ENCODE results near the gene RBM38.

The RBM38 gene

DNA sequence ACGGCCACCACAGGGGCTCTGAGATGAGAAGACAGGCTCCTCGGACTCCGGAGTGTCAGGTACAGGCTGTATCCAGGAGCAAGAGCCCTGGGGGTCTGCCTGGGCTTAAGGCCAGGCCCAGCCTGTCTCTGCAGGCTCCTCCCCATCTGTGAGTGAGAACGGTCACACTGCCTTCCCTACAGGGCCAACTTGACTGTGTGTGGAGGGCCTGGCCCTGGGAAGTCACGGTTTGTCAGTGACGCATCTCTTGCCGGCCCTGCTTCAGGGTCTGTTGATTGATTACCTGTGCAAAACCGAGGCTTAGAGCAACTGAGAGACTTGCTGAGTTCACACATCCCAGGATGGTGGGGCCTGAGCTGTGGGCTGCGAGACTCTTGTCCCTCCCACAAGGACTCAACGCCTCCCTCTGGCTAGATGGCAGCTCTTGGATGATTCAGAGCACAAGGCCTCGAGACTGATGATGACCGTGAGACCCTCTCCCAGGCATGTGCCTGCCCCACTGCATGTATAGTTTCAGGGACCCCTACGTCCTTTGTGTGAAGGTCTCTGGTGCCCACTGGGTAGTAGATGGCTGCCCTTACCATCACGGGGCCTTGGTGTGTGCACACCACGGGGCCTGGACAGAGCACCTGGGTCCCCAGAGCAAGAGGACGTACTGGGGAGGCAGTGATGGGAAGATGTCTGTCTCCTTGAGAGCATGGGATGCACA lies 5.9 kb downstream of the RBM38 start:
- no peak for ATAC-seq (replicated peaks; ENCODE audit: extremely low read depth, poor library complexity, severe bottlenecking)
- Mint-ChIP-seq H3K4me1 (peaks cover 73% of the 10 kb centered on the region), H3K9me3 (no peaks in the 10 kb centered on the region), H3K36me3 (ENCODE audit: insufficient read depth) (peaks cover 91% of the 10 kb centered on the region), H3K27ac (ENCODE audit: low read depth) (peak overlapping the region; percentile 95), H3K27me3 (no peaks in the 10 kb centered on the region), H3K4me3 (peak overlapping the region; percentile 72)
- no peak for DNase-seq (ENCODE audit: low spot score in 2 of 2)

DNA sequence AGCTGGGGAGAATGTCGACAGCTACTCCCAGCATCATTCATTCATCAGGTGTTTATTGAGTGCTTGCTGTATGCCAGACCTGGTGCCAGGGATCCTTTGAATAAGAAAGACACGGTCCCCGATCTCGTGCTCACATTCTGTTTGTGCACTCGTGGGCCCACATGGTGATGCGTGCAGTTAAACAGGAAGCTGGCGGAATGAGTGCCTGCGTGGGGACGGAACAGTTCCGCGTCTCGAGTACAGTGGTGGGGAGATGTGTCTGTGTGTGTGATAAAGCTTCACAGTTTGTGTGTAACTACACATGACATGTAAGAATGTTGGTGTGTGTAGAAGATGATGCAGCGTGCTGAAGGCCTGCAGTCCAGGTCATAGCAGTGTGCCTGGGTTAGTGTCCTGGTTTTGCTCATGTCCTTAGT lies 6.5 kb downstream of the RBM38 start:
- DNase-seq (ENCODE audit: low spot score in 2 of 2): peak in 1 of 2 donors; percentile 72
- ATAC-seq (replicated peaks; ENCODE audit: extremely low read depth, poor library complexity, severe bottlenecking): peak; percentile 33
- peaks cover 91% of the 10 kb centered on the region for H3K36me3 Mint-ChIP-seq (ENCODE audit: insufficient read depth)
- no peaks in the 10 kb centered on the region for H3K9me3 Mint-ChIP-seq
- H3K27me3 Mint-ChIP-seq: no peaks in the 10 kb centered on the region
- H3K4me1 Mint-ChIP-seq: peaks cover 74% of the 10 kb centered on the region
- peak overlapping the region; percentile 72 for H3K4me3 Mint-ChIP-seq
- peak overlapping the region; percentile 95 for H3K27ac Mint-ChIP-seq (ENCODE audit: low read depth)

DNA sequence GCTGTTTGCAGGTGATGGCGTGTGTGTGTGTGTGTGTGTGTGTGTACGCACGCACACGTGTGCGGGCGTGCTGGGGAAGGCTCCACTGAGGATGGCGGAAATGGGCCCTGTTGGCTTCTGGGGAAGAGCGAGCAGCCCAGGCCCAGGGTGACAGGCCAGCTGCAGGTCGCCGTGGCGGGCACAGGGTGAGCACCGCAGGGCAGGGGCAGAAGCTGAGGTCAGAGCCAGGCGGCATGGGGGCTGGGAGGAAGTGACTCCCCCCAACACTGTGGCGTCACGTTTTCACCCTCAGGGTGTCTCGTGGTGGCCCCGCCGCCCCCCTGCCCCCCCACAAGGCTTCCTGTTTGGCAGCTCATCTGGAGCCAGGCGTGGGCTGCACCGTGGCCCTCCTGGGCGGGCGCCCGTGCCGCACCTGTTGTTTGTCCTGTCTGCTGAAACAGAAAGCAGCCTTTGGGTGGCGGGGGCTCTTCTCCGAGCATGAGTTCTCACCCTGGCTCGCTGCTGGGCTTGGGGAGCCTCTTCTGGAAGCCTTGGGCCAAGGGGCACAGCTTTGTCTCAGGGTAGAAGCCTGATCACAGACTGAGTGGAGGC lies 7.1 kb downstream of the RBM38 start:
- Mint-ChIP-seq H3K36me3 (ENCODE audit: insufficient read depth) (peaks cover 91% of the 10 kb centered on the region), H3K4me1 (peaks cover 67% of the 10 kb centered on the region), H3K4me3 (peak overlapping the region; percentile 72), H3K9me3 (no peaks in the 10 kb centered on the region), H3K27me3 (no peaks in the 10 kb centered on the region), H3K27ac (ENCODE audit: low read depth) (peak overlapping the region; percentile 95)
- ATAC-seq (replicated peaks; ENCODE audit: extremely low read depth, poor library complexity, severe bottlenecking) (peak; percentile 82), DNase-seq (ENCODE audit: low spot score in 2 of 2) (peak; percentile 87 to 95)

DNA sequence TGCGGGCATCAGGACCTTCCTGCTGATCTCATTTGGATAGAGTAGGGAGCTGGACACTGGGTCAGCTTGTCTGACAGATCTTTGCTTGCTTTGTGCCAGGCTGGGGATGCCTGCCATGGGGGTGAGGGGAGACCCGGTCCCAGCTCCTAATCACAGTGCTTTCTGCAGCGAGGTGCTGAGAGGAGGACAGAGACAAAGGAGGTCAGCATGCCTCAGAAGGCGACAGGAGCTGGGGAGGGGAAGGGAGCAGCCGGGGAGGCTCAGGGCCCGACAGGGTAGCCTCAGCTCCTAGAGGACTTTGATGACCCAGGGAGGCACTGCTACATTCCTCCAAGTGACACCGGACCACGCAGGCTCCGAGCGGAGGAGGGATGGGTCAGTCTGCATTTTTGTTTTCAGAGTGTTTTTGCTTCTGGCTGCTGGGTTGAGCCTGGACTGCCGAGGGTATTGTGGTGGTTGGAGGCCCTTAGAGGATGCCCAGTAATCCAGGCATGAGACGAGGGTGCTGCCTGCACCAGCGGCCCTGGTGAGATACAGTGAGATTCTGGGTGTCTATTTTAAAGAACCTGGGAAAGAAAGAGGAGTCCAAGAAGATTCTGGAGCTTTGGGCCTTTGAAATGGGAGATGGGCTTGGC lies 7.8 kb downstream of the RBM38 start:
- Mint-ChIP-seq H3K9me3 (no peaks in the 10 kb centered on the region), H3K4me1 (peaks cover 61% of the 10 kb centered on the region), H3K27ac (ENCODE audit: low read depth) (peak overlapping the region; percentile 95), H3K4me3 (peak overlapping the region; percentile 72), H3K27me3 (no peaks in the 10 kb centered on the region), H3K36me3 (ENCODE audit: insufficient read depth) (peaks cover 91% of the 10 kb centered on the region)
- no peak for DNase-seq (ENCODE audit: low spot score in 2 of 2)
- no peak for ATAC-seq (replicated peaks; ENCODE audit: extremely low read depth, poor library complexity, severe bottlenecking)

DNA sequence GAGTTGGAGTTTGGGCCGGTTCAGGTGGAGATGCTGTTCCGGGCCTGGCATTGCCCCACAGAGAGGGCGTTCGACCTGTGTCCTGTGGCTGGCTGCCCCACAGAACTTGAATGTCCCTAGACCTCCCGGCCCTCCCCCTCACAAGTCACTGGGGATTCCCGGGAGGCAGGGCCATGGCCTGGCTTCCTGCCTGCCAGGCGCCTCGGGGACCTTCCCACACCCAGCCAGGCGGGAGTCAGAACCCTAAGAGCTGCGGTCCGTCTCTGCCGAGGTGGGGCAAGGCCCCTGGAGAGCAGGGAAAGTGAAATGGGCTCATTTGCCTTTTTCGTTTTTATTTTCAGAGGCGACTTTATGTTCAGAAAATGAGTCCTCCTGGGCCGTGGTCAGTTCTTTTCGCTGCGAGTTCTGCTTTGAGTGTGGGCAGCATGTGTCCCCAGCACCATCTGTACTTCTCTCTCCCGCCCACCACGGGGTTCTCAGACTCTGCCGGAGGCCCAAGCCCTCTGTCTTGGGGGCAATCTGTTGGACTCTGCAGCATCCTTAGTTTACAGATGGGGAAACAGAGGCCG lies 8.5 kb downstream of the RBM38 start:
- no peaks in the 10 kb centered on the region for H3K27me3 Mint-ChIP-seq
- DNase-seq (ENCODE audit: low spot score in 2 of 2) (no peak), ATAC-seq (replicated peaks; ENCODE audit: extremely low read depth, poor library complexity, severe bottlenecking) (no peak)
- peaks cover 57% of the 10 kb centered on the region for H3K4me1 Mint-ChIP-seq
- peak overlapping the region; percentile 95 for H3K27ac Mint-ChIP-seq (ENCODE audit: low read depth)
- H3K9me3 Mint-ChIP-seq: no peaks in the 10 kb centered on the region
- H3K4me3 Mint-ChIP-seq: peak overlapping the region; percentile 72
- H3K36me3 Mint-ChIP-seq (ENCODE audit: insufficient read depth): peaks cover 91% of the 10 kb centered on the region

DNA sequence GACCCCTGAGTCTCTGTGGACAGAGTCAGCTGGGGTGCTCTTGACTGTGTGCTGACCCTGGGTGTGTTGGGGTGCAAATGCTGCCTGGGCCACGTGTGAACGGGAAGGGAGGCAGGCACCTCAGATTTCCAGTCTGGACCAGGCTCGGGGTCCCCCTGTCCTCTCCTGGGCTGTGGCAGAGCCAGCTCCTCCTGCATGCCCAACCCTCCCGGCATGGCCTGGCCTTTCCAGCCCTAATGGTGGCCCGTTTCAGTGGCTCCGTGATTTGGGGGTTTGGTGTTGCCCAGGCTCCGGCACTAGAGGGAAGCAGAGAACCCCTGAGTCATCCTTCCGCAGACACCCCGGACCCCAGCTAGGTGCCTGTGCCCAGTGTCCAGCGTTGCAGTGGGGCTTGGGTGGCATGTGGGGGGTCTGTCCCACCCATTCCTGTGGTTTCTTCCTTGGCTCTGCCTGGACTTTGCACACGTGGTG lies 9.1 kb downstream of the RBM38 start:
- Mint-ChIP-seq H3K27me3 (no peaks in the 10 kb centered on the region), H3K9me3 (no peaks in the 10 kb centered on the region), H3K27ac (ENCODE audit: low read depth) (peak overlapping the region; percentile 95), H3K36me3 (ENCODE audit: insufficient read depth) (peaks cover 90% of the 10 kb centered on the region), H3K4me1 (peaks cover 62% of the 10 kb centered on the region), H3K4me3 (peak overlapping the region; percentile 72)
- ATAC-seq (replicated peaks; ENCODE audit: extremely low read depth, poor library complexity, severe bottlenecking) (no peak), DNase-seq (ENCODE audit: low spot score in 2 of 2) (no peak)

DNA sequence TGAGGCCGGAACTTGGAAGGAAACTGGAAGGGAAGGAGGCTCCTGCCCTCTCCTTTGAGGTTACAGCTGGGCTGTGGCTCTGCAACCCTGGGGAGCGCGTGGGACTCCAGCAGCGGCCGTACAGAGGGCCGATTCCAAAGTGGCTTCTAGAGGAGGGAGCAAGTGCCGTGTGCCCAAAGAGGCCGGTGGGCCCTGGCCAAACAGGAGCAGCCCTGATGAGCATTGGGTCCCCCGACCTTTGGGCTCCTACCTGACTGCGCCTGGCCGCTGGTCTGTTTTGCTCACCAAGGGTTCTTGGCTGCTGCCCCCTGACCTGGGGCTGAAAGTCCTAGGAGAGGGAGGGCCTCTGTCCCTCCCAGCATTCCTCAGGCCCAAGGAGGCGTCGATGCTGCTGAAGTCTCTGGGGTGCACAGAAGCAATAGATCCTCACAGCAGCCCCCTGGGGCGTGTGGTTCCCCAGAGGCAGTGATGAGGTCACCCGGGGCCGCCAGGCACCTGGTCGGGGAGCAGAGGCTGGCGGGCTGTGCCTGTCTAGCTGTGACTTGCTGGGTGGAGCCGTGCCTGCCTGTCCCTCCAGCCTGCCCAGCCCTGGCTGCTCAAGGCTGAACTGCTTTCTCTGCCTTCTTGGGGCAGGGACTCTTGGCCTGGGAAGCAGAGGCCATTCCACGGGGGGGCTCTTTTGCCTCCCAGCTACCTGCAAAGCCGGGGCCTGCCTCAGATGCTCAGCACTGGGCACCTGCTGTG lies 9.8 kb downstream of the RBM38 start:
- H3K27ac Mint-ChIP-seq (ENCODE audit: low read depth): peak overlapping the region; percentile 95
- peaks cover 62% of the 10 kb centered on the region for H3K4me1 Mint-ChIP-seq
- peak overlapping the region; percentile 72 for H3K4me3 Mint-ChIP-seq
- DNase-seq (ENCODE audit: low spot score in 2 of 2): no peak
- no peaks in the 10 kb centered on the region for H3K27me3 Mint-ChIP-seq
- no peak for ATAC-seq (replicated peaks; ENCODE audit: extremely low read depth, poor library complexity, severe bottlenecking)
- peaks cover 91% of the 10 kb centered on the region for H3K36me3 Mint-ChIP-seq (ENCODE audit: insufficient read depth)
- H3K9me3 Mint-ChIP-seq: no peaks in the 10 kb centered on the region

DNA sequence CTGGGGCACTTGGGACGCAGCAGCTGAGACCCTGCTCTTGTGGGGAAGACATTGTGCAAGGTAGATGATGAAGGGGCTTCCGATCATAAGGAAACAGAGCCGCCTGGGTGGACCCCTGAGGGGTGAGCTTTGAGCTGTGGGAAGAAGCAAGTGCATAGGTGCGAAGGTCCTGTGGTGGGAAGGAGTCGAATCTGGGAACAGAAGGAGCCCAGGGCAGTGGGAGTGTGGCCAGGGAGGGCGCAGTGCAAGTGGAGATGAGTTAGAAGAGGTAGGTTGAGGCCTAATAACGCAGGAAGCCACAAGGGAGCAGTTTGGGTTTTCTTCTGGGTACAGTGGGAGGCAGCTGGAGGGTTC lies 10.3 kb downstream of the RBM38 start:
- H3K27ac Mint-ChIP-seq (ENCODE audit: low read depth): peak overlapping the region; percentile 95
- no peaks in the 10 kb centered on the region for H3K27me3 Mint-ChIP-seq
- H3K9me3 Mint-ChIP-seq: no peaks in the 10 kb centered on the region
- no peak for ATAC-seq (replicated peaks; ENCODE audit: extremely low read depth, poor library complexity, severe bottlenecking)
- peaks cover 62% of the 10 kb centered on the region for H3K4me1 Mint-ChIP-seq
- no peak for DNase-seq (ENCODE audit: low spot score in 2 of 2)
- peak overlapping the region; percentile 72 for H3K4me3 Mint-ChIP-seq
- peaks cover 93% of the 10 kb centered on the region for H3K36me3 Mint-ChIP-seq (ENCODE audit: insufficient read depth)

DNA sequence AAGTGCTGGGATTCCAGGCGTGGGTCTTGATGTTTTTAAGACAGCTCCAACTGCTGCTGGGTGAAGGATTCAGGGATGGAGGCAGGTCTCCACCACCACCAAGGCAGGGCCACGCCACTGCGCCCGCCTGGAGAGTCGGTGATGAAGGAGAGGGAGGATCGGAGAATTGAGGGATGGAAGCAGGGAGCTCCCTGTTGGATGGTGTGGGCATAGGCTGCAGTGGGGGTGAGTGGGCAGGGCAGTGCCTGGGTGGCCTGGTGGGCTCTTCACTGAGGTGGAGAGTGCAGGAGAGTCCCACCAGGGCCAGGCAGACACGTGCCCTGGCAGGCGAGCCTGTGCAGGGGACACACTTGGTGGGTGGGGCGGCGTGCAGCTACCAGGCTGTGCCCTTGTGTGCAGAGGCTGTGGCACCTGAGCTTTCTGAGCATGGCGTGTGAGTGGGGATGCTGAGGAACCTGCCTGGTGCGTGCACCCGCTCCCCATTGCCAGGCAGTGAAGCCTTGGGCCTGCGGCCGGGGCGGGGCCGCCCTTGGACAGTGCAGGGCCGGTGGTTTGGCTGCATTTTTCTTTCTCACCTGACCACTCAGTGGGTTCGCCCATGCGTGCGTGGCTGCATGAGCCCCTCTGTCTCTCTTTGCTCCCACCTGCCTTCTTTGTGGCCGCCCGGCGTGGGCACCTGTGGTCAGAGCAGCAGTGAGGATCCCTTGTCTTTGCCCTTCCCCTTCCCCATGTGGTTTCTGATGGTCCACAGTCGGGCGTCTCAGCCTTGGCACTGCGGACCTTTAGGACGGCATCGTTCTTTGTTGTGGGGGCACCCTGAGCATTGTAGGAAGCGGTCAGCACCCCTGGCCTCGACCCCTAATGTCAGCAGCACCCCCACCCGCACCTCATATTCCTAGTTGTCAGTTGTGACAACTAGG lies 11.3 kb downstream of the RBM38 start:
- ATAC-seq (replicated peaks; ENCODE audit: extremely low read depth, poor library complexity, severe bottlenecking): no peak
- Mint-ChIP-seq H3K27me3 (no peaks in the 10 kb centered on the region), H3K4me3 (peak overlapping the region; percentile 72), H3K27ac (ENCODE audit: low read depth) (peak overlapping the region; percentile 95), H3K4me1 (peaks cover 53% of the 10 kb centered on the region), H3K9me3 (no peaks in the 10 kb centered on the region), H3K36me3 (ENCODE audit: insufficient read depth) (peaks cover 93% of the 10 kb centered on the region)
- no peak for DNase-seq (ENCODE audit: low spot score in 2 of 2)

DNA sequence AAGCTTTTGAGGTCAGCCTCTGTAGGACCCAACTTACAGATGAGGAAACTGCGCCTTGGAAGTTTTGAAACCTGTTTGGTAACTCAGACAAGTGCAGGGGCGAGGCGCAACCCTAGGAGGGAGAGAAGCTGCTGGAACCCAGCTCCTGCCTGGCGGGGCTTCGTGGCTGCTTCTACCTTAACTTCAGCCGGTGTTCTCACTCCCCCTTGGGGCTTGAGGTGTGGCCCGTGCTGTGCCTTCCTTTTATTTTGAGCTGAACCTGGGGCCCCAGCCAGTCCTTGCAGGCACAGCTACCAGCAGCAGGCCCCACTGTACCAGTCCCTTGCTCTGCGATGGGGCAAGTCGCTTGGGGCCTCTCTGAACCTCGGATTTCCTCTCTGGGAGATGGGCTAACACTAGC lies 12.0 kb downstream of the RBM38 start:
- Mint-ChIP-seq H3K27me3 (no peaks in the 10 kb centered on the region), H3K36me3 (ENCODE audit: insufficient read depth) (peaks cover 93% of the 10 kb centered on the region), H3K9me3 (no peaks in the 10 kb centered on the region), H3K4me3 (peak overlapping the region; percentile 32), H3K27ac (ENCODE audit: low read depth) (peak overlapping the region; percentile 16), H3K4me1 (peaks cover 53% of the 10 kb centered on the region)
- ATAC-seq (replicated peaks; ENCODE audit: extremely low read depth, poor library complexity, severe bottlenecking) (no peak), DNase-seq (ENCODE audit: low spot score in 2 of 2) (no peak)

DNA sequence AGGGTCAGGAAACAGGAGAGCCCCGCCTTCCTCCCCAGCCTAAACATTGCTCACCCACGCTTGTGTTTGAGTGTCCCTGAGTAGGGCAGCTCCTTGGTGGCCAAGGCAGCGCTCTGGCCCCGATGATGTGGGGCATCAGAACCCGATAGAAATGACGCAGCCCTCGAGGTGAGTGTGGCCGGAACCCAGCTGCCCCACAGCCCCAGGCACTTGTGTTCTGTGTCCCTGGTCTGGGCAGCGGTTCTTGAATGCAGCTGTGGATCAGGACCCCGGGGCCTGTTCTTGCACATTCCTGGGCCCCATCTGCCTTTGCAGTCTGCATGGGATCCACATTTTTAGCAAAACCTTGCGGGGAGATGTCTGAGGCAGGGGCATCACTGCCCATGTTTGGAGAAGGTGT lies 12.8 kb downstream of the RBM38 start:
- no peak for DNase-seq (ENCODE audit: low spot score in 2 of 2)
- no peak for ATAC-seq (replicated peaks; ENCODE audit: extremely low read depth, poor library complexity, severe bottlenecking)
- peak overlapping the region; percentile 54 for H3K4me3 Mint-ChIP-seq
- peak overlapping the region; percentile 84 for H3K27ac Mint-ChIP-seq (ENCODE audit: low read depth)
- no peaks in the 10 kb centered on the region for H3K27me3 Mint-ChIP-seq
- H3K4me1 Mint-ChIP-seq: peaks cover 47% of the 10 kb centered on the region
- no peaks in the 10 kb centered on the region for H3K9me3 Mint-ChIP-seq
- peaks cover 92% of the 10 kb centered on the region for H3K36me3 Mint-ChIP-seq (ENCODE audit: insufficient read depth)

Data from central memory CD8-positive, alpha-beta T cell (primary cell).